NCI-H1694 (cell line): ENCODE measurements around the gene RITA1.
"Not testable (repeated sequence)": the region's sequence is repeated elsewhere in the genome, so short reads cannot be mapped to it uniquely, and the experiment has no call there.

ENCODE experiments used
- DNase-seq: peaks from one replicate; lab custom pipeline; 2025; lab: John Stamatoyannopoulos, UW

The RITA1 gene

GRCh38 chr12:113203852-113204760 lies 18.6 kb downstream of the RITA1 start:
- DNase-seq: peak; percentile 22

DNA sequence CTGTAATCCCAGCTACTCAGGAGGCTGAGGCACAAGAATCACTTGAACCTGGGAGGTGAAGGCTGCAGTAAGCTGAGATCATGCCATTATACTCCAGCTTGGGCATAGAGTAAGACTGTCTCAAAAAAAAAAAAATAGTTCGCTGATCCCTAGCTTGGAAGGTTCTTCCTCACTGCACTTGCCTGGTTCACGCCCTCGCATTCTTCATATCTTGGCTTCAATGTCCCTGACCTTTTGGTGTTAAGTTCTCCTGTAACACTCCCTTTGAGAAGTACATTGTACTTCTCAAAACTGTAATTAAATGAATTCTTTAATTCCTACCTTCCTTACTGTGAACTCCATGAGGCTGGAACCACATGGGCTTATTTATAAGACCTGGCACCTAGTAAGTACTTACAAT lies 19.3 kb downstream of the RITA1 start:
- no peak for DNase-seq

GRCh38 chr12:113206802-113207201 lies 21.3 kb downstream of the RITA1 start:
- DNase-seq: not testable (repeated sequence)

DNA sequence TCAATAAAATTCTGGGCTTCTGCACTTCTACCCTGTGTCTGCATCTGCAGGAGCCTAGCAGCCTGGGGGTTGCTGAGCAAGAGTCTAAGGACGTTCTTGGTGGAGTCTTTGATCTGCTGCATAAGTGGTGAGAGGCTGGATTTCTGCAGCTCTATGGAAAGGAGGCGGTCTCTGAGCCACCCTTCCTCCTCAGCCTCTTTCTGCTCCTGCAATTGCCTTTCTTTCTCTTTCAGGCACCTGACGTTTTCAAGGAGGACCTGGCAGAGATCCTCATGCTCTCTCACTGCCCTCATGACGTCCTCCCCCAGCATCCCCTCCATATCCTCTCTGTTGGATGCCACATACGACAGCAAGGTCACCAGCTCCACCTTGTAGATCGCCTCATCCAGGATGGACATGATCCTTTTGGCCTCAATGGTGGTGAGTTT lies 22.1 kb downstream of the RITA1 start:
- DNase-seq: no peak

DNA sequence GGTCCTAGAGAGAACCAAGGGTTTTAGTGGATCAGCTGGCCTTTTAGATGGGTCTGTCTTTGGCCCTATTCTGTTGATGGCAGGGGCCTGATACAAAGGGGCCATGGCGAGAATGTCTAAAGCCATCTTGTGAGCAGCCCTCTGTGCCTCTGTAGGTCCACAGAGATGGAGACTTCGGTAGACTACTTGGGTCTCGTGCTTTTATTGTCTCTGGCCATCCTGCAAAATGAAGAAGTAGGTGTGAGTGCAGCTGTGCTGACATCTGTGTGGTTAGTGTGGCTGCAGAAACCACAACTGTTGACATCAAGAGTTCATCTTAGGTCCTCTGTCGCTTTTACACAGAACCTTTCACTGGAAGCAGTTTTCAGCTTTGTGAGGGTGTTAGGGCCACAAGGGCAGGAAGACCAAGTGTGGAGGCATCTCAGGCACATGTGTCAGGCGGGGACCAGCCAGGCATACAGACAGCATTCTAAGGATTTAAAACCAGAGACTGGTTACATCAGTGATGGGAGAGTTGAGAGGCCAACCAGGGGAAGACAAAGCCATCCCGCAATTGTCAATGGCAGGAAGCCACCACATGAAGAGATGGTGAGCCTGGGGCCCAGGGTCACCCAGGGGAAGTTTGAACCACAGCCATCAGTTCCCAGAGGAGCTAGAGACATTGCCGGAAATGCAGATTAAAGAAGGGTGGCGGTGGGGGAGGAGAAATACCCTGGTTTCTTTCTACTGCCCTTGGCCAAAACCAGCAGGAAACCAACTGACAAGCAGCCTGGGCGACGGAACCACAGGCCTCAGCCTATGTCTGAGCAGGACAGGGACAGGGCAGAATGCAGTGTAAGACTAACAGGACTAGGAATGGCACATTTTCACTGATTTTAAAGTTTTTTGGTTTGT lies 22.8 kb downstream of the RITA1 start:
- no peak for DNase-seq

- no peak for DNase-seq
Observed at GRCh38 chr12:113211160-113211559, 25.6 kb downstream of the RITA1 start.

DNA sequence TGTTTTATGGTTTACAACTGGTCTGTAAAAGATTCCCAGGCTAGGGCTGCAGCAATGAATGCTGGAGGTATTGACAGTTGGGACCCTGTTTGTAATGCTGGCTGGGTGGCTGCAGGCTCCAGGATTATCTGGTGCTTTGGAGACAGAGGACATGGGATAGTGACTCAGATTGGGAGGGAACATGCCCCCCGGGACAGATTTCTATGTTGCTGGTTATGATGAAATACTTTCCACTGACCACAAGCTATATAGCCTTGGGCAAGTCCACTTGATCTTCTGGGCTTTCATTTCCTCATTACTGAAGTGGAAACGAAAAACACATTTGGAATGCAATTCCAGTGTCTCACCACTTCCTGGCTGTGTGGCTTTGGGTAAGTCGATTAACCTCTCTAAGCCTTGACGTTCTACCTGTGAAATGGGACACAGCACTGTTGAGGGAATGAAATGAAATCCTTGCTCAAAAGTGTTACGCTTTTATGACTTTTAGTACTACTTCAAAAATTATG lies 29.4 kb downstream of the RITA1 start:
- DNase-seq: no peak

GRCh38 chr12:113216027-113216426 lies 30.5 kb downstream of the RITA1 start:
- DNase-seq: no peak

DNA sequence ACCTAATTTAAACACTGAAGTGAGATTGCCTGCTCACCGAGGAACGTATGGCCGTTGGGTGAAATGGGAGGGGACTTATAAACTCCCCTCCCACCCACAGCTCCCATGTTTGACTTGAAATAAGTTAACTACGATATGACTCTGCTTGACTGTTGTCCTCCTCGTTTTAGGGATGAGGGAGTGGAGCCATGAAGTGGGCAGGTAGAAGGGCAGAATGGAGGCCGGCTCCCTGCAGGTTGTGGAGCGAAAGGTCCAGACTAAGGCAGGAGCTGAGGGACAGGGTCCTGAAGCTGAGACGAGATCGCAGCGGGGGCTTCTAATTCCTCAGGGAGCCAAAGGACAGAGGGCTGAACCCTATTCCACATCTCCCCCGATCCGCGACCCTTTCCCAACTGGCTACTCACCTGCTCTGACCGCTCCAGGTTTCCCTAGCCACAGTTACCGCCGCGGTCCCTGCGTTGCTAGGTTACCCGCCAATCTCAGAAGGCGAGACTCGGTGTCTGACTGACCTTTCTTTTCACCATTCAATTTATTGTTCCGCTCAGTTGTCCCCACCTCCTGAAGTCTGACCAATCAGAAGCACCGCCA lies 35.2 kb downstream of the RITA1 start:
- DNase-seq: no peak

GRCh38 chr12:113221181-113221996 lies 35.9 kb downstream of the RITA1 start, which contains the start of gene TPCN1:
Gene TPCN1 (plus strand): TSS chr12:113221464. CDS start chr12:113226853, 5,389 bp downstream.
- peak; percentile 99 for DNase-seq

GRCh38 chr12:113221997-113222729 lies 36.6 kb downstream of the RITA1 start:
- DNase-seq: no peak

DNA sequence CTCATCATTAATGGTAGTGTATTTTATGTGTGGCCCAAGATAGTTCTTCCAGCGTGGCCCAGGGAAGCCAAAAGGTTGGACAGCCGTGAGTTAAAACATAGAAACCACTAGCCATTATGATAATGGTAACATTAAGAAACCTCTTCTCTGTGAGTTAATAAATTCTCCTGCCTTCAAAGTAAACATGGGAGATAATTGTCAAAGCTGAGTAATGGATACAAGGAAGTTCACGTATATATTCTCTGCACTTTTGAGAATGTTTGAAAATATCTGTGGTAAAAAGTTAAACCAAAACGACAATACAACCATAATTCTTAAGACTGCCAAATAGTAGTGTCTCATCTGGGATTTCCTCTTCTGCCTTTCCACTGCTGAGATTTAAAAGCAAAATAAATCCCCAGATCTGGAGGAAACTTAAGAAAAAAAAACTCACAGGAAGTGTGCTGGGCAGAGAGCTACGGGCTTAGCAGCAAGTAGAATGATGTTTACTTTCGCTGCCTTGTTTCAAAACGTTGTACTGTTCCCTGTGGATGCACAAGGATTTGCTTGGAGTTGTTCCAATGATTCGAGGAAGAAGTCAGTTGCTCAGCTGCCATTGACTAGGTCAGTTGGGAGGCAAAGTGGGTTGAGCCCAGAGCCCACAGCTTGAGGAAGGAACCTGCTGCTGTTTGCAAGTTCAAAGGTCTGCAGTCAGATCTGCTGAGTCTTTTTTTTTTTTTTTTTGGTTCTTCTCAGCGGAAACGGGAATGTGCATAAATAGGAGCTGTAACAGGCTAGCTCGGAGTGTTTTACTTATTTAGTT lies 37.4 kb downstream of the RITA1 start:
- DNase-seq: peak; percentile 19

DNA sequence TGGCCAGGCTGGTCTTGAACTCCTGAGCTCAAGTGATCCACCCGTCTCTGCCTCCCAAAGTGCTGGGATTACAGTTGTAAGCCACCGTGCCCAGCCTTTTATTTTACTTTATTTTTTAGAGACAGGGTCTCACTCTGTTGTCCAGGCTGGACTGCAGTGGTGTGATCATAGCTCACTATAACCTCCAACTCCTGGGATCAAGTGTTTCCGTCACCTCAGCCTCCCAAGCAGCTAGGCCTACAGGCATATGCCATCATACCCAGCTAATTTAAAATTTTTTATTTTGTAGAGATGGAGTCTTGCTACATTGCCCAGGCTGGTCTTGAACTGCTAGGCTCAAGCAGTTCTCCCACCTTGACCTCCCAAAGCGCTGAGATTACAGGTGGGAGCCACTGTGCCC lies 39.4 kb downstream of the RITA1 start:
- DNase-seq: no peak

DNA sequence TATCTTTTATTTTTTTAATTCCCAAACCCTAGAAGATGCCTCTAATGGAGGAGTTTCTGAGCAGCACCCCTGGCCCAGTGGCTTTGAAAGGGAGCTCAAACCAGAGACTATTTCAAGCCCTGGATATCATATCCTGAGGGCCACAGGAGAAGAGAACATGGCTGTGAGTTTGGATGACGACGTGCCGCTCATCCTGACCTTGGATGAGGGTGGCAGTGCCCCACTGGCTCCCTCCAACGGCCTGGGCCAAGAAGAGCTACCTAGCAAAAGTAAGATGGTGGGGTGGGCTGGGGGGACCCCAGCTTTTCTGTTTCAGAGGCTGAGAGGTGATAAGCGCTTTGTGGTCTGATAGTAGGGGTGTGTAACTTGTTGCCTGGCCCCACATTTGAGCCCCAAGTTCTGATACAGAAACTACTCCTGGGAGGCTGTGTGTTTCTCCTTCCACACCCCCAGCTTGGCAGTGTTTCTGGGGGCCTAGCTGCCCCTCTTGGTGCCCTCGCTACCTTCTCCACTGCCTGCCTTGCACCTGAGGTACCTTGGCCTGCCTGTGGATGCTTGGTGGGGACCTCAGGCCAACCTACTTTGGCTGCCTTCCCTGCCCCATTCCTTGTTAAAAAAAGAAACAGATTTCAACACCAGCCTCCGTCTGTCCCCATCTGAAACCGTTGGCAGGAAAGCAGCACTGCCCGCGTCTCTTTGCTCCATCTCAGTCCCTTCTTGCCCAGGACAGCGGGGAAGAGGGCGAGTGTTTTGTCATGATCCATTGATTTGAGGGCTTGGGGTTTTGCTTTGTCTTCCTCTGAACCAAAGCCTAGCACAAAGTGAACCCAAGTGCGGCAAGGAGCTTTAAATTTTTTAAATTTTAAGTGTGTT lies 41.4 kb downstream of the RITA1 start:
- no peak for DNase-seq

- DNase-seq: no peak
Observed at GRCh38 chr12:113227686-113228391, 42.3 kb downstream of the RITA1 start.

DNA sequence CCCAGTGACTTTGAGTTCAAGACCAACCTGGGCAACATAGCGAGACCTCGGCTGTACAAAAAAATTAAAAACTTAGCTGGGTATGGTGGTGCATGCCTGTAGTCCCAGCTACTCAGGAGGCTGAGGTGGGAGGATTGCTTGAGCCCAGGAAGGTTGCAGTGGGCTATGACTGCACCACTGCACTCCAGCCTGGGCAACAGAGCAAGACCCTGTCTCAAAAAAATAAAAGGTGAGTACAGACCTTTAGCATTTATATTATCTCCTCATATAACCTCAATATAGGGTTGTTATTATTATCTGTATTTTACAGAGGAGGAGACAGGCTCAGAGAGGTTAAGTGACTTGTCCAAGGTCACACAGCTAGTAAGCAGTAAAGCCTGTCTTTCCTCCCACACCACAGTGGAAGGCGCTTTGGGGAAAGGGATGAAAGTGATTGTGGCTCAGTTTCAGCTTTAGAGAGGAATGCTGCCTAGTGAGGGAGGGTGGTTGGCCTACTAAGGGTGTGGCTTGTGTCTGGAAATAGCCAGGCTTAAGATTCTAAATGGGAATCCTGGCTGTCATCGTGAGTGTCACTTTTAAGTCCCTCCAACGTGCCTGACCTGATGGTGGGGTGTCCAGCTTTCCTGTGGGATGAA lies 43.0 kb downstream of the RITA1 start:
- DNase-seq: no peak
